GM12875 (cell line): Measurements from ENCODE around the gene CRHR1.

Experiments used
- H3K4me3 ChIP-seq: one replicate; pipeline ENCODE4 v1.5.1; 2011; ENCODE audit warnings: low read depth, low read length, control low read depth
- TF ChIP-seq, protein P1 (sequence below): IDR thresholded peaks from 2 replicates; pipeline ENCODE4 v1.5.1; 2011; ENCODE audit warnings: low read depth, mild to moderate bottlenecking, control low read depth, inconsistent platforms, low read length, moderate library complexity, borderline replicate concordance; ENCODE audit not compliant: insufficient read depth

The CRHR1 gene

DNA sequence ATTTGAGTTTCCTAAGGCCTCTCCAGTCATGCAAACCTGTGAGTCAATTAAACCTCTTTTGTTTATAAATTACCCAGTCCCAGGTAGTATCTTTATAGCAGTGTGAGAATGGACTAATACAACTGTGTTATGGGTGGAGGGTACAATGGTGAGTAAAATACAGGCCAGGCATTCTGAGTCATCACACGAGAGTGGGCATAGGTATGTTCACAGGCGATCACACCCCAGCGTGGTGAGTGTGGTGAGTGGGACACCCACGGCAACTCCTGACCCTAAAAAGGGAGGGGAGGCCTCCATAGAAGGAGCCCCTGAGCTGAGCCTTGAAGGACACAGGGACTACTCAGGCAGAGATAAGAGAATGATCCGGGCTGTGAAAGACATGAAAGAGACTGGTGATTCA lies 87.6 kb downstream of the CRHR1 start:
- H3K4me3 ChIP-seq, result no peak overlapping the region
- TF ChIP-seq, protein P1, sequence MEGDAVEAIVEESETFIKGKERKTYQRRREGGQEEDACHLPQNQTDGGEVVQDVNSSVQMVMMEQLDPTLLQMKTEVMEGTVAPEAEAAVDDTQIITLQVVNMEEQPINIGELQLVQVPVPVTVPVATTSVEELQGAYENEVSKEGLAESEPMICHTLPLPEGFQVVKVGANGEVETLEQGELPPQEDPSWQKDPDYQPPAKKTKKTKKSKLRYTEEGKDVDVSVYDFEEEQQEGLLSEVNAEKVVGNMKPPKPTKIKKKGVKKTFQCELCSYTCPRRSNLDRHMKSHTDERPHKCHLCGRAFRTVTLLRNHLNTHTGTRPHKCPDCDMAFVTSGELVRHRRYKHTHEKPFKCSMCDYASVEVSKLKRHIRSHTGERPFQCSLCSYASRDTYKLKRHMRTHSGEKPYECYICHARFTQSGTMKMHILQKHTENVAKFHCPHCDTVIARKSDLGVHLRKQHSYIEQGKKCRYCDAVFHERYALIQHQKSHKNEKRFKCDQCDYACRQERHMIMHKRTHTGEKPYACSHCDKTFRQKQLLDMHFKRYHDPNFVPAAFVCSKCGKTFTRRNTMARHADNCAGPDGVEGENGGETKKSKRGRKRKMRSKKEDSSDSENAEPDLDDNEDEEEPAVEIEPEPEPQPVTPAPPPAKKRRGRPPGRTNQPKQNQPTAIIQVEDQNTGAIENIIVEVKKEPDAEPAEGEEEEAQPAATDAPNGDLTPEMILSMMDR, result no peak

DNA sequence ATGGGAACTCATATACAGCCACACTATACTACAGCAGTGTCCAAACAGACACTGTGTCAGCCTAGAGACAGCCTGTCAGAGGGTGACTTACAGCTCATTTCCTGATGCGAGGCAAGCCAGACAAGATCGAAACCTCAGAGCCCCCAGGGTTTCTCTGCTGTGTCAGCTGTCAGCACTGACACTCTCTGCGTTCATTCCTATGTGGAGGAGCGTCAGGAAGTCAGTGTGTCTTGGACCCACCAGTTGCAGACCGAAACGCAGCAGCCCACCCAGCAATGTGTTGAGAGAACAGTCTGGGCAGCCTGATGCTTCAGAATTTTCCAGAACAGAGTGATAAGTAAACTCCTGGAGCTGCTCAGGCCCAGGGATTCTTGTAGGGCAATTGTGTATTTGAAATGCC lies 89.6 kb downstream of the CRHR1 start:
- TF ChIP-seq, protein P1, result no peak
- no peak overlapping the region for H3K4me3 ChIP-seq

DNA sequence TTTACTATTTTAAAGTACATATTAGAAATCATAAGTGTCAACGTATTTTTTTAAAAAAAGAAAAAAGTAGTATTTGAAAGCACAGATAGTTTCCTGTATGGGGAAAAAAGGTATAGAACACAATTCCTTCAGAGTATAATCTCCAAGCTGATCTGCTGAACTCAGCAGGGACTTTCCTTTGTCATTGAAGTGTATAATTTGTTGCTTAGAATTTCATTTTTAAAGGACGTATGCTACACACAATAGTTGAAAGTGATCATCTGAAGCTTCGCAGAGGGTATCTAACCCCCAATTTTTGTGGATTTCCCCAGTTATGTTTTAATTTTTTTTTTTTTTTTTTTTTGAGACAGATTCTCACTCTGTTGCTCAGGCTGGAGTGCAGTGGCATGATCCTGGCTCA lies 90.0 kb downstream of the CRHR1 start:
- TF ChIP-seq, protein P1, result no peak
- H3K4me3 ChIP-seq, result no peak overlapping the region

DNA sequence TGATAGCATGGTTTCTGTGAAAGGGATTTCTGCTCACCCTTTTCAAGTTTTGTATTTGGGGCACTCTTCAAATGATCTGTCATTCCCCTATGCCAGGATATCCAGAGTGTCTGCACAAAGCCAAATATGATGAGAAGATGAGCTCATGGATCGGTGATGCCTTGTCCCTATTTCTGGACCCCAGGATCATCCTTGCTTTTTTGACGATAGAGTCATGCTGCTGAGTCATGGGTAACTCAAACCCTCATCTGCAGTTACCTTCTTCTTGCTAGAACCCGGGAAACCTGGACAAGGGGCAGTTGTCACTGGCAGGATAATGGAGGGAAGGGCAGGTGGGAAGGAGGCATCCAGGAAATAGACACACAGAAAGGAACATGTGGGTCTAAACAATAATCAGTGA lies 92.4 kb downstream of the CRHR1 start:
- no peak overlapping the region for H3K4me3 ChIP-seq
- TF ChIP-seq, protein P1, result no peak

DNA sequence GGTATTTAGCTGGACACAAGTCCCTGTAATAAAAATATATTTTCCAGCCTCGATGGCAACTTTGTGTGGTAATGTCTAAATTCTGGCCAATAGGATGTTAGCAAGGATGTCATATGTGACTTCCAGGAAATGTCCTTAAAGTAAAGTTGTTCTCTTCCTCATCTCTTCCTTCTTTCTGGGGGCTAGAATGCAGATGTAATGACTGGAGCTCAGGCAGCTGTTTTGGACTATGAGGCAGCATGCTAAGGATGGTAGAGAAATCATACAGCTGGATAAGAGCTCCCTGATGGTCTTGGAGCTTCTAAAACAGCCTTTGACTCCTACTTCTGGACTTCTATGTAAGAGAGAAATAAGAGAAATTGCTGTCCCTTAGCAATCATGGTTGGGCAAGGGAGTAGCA lies 93.3 kb downstream of the CRHR1 start:
- TF ChIP-seq, protein P1, result no peak
- no peak overlapping the region for H3K4me3 ChIP-seq

DNA sequence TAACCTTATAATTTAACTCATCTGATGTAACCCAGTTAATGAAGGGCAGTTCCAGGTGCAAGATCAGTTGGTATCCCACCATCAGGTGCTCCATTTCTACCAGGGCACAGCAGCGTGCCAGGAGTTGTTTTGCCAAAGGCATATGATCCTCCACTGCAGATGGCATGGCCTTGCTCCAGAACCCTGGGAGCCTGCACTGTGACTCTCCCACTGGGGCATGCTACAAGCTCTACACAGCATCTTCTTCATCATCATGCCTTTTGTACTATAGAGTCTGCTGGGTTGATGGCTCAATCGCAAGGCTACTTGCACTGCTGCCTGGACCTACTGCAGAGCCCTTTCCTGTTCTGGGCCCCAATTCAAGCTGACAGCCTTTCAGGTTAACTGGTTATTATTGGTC lies 98.9 kb downstream of the CRHR1 start:
- H3K4me3 ChIP-seq, result no peak overlapping the region
- TF ChIP-seq, protein P1, result no peak
